HEK293T (cell line): ENCODE data around the gene AGBL1.

Source experiments
- CTCF ChIA-PET: fragments of 350-600 bp; formaldehyde crosslinking; extraction: SDS; loops from one replicate; lab custom pipeline; 2021; ENCODE audit warnings: antibody characterized with exemption, inconsistent platforms; lab: Yijun Ruan, JAX
- POLR2A ChIA-PET: fragments of 350-600 bp; formaldehyde crosslinking; extraction: SDS; loops from one replicate; lab custom pipeline; 2020; ENCODE audit warnings: antibody characterized with exemption, inconsistent platforms; lab: Yijun Ruan, JAX
- DNase-seq: peaks from one replicate; pipeline ENCODE4 v3.0.0; 2012; ENCODE audit warnings: mixed read lengths; ENCODE audit errors: extremely low spot score
- ARNT ChIP-seq: fragments of 450-650 bp; IDR thresholded peaks from 2 replicates; pipeline ENCODE4 v1.6.1; 2017; ENCODE audit warnings: mild to moderate bottlenecking
- BHLHE40 ChIP-seq: fragments of 450-650 bp; IDR thresholded peaks from 2 replicates; pipeline ENCODE4 v1.6.1; 2016; ENCODE audit warnings: mild to moderate bottlenecking, moderate library complexity, borderline replicate concordance
- CTBP1 ChIP-seq: fragments of 450-650 bp; IDR thresholded peaks from 2 replicates; pipeline ENCODE4 v1.6.1; 2016; ENCODE audit warnings: borderline replicate concordance
- ELF4 ChIP-seq: fragments of 450-650 bp; IDR thresholded peaks from 2 replicates; pipeline ENCODE4 v1.6.1; 2017; ENCODE audit warnings: antibody characterized with exemption
- FOXA1 ChIP-seq: fragments of 450-650 bp; IDR thresholded peaks from 2 replicates; pipeline ENCODE4 v1.6.1; 2016; ENCODE audit warnings: mild to moderate bottlenecking
- FOXK2 ChIP-seq: fragments of 450-650 bp; IDR thresholded peaks from 2 replicates; pipeline ENCODE4 v1.6.1; 2016; ENCODE audit warnings: mild to moderate bottlenecking
- FOXM1 ChIP-seq: fragments of 450-650 bp; IDR thresholded peaks from 2 replicates; pipeline ENCODE4 v1.6.1; 2017; ENCODE audit warnings: mild to moderate bottlenecking, borderline replicate concordance
- HDGF ChIP-seq: fragments of 450-650 bp; IDR thresholded peaks from 2 replicates; pipeline ENCODE4 v1.6.1; 2017; ENCODE audit warnings: antibody characterized with exemption, borderline replicate concordance
- L3MBTL2 ChIP-seq: fragments of 450-650 bp; conservative IDR thresholded peaks from 2 replicates; pipeline ENCODE4 v1.6.1; 2016; ENCODE audit warnings: mild to moderate bottlenecking
- LEF1 ChIP-seq: fragments of 450-650 bp; IDR thresholded peaks from 2 replicates; pipeline ENCODE4 v1.6.1; 2017; ENCODE audit warnings: mild to moderate bottlenecking, borderline replicate concordance
- NFRKB ChIP-seq: fragments of 450-650 bp; IDR thresholded peaks from 2 replicates; pipeline ENCODE4 v1.6.1; 2016; ENCODE audit warnings: mild to moderate bottlenecking, moderate library complexity
- PKNOX1 ChIP-seq: fragments of 450-650 bp; IDR thresholded peaks from 2 replicates; pipeline ENCODE4 v1.6.1; 2016
- SP1 ChIP-seq: fragments of 450-650 bp; IDR thresholded peaks from 2 replicates; pipeline ENCODE4 v1.6.1; 2017
- SUZ12 ChIP-seq: fragments of 450-650 bp; IDR thresholded peaks from 2 replicates; pipeline ENCODE4 v1.6.1; 2016; ENCODE audit warnings: mild to moderate bottlenecking
- TARDBP ChIP-seq: fragments of 450-650 bp; IDR thresholded peaks from 2 replicates; pipeline ENCODE4 v1.6.1; 2016
- ZNF384 ChIP-seq: fragments of 450-650 bp; IDR thresholded peaks from 2 replicates; pipeline ENCODE4 v1.6.1; 2016

Gene AGBL1

DNA sequence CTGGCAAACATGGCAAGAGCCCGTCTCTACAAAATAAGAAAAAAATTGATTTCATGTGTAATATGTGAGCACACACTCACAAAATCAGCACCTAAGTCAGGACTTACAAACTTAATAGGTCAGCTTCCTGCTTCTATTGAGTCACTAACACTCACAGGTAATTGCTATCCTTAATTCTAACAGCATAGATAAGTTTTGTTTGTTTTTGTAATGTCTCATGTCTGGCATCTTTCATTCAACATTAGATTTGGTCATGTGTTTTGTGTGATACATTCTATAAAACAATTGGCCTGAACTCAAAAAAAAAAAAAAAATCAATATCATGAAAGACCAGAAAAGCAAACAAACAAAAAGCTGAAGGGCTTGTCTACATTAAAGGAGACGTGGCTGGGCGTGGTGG lies 564.7 kb downstream of the AGBL1 start:
- CTCF ChIA-PET = no interaction called here
- TF ChIP-seq LEF1 (no peak), SUZ12 (no peak), FOXM1 (no peak), NFRKB (no peak), ARNT (no peak), ELF4 (no peak), ZNF384 (no peak), FOXA1 (no peak), L3MBTL2 (no peak), PKNOX1 (no peak), BHLHE40 (no peak)
- POLR2A ChIA-PET = no interaction called here

GRCh38 chr15:86645925-86646500 lies 566.3 kb downstream of the AGBL1 start:
- ChIA-PET POLR2A (no interaction called here), CTCF (no interaction called here)
- TF ChIP-seq L3MBTL2 (no peak), ARNT (no peak), LEF1 (no peak), ELF4 (no peak), NFRKB (no peak), SP1 (no peak), TARDBP (no peak), FOXA1 (no peak)
- no peak for DNase-seq

More for the DNA sequence above, 564.7 kb downstream of the AGBL1 start:
- no peak for DNase-seq

DNA sequence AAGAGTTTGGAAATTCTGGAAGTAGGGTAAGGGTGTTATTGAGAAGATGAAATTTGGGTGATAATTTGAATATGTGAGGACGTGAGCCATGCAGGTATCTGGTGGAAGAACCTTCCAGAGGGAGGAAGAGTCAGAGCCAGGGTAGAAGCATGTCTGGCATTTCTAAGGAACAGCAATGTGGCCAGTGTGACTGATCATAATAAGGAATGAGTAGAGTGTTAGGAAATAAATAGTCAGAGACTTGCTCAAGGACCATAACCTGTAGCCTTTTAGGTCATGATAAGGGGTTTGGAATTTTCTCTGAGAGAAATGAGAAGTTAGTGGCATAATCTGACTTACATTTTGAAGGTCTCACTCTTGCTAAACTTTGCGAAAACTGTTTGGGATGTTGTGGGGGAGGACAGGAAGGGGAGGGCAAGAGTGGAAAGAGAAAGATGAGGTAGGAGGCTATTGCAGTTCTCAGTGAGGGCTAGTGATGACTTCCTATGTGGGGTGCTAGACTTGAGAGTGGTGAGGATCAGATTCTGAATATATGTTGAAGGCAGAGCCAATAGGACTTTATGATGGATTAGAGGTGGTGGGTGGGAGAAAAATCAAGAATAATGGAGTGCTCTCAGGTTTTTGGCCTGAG lies 568.3 kb downstream of the AGBL1 start:
- DNase-seq = no peak
- CTCF ChIA-PET = no interaction called here
- TF ChIP-seq PKNOX1 = no peak
- no peak for TF ChIP-seq SUZ12
- no peak for TF ChIP-seq L3MBTL2
- no peak for TF ChIP-seq CTBP1
- TF ChIP-seq ELF4 = no peak
- TF ChIP-seq HDGF = no peak
- TF ChIP-seq TARDBP = no peak
- no peak for TF ChIP-seq FOXM1
- no peak for TF ChIP-seq NFRKB
- TF ChIP-seq ARNT = no peak
- TF ChIP-seq SP1 = no peak
- no peak for TF ChIP-seq FOXA1
- TF ChIP-seq LEF1 = no peak
- TF ChIP-seq ZNF384 = no peak
- no peak for TF ChIP-seq BHLHE40
- TF ChIP-seq FOXK2 = no peak
- POLR2A ChIA-PET = no interaction called here

DNA sequence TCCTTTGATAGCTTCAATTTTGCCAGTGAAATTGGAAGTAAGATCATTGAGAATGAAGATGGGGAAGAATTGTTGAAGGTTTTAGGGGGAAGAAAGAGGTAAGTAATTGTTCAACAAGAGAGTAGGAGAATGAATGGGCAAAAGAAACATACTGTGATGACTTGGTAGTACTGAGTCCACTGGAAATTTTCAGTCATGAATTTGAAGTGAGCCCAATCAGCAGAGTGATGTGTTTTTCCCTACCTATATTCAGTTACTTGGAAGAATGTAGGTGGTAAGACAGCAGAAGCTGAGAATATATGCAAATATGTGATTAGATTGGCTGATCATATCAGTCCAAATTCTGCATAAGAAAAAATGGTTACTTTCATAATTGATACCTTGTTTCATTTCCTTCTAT lies 569.6 kb downstream of the AGBL1 start:
- DNase-seq = no peak
- ChIA-PET POLR2A (no interaction called here), CTCF (no interaction called here)
- no peak for TF ChIP-seq FOXA1
- no peak for TF ChIP-seq CTBP1
- no peak for TF ChIP-seq HDGF
- no peak for TF ChIP-seq SUZ12
- TF ChIP-seq ELF4 = no peak
- TF ChIP-seq ARNT = no peak
- TF ChIP-seq FOXK2 = no peak
- no peak for TF ChIP-seq BHLHE40
- TF ChIP-seq TARDBP = no peak
- TF ChIP-seq NFRKB = no peak
- TF ChIP-seq LEF1 = no peak
- TF ChIP-seq PKNOX1 = no peak

DNA sequence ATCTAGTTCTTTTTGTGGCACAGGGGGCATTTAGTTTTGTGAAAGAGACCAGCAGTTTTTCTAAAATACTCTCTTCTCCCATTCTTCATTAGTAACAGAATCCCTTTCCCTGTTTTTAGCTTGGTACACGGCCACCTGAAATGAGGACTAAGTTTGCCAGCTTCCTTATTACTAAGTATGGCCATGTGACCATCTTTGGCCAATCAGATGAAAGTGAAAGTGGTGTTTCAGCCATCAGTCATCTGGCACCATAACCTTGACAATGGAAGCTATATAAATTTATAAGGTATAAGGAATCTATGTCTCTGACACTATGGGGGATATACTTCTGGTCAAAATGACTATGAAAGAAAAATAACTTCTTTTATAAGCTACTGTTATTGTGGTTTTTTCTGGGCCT lies 570.4 kb downstream of the AGBL1 start:
- no peak for DNase-seq
- POLR2A ChIA-PET = no interaction called here
- TF ChIP-seq CTBP1 = no peak
- no peak for TF ChIP-seq SP1
- no peak for TF ChIP-seq FOXM1
- no peak for TF ChIP-seq L3MBTL2
- TF ChIP-seq BHLHE40 = no peak
- no peak for TF ChIP-seq ELF4
- no peak for TF ChIP-seq FOXA1
- TF ChIP-seq TARDBP = no peak
- TF ChIP-seq SUZ12 = no peak
- no peak for TF ChIP-seq FOXK2
- TF ChIP-seq LEF1 = no peak
- TF ChIP-seq NFRKB = no peak
- TF ChIP-seq ZNF384 = no peak
- CTCF ChIA-PET = no interaction called here
